ENCODE data around the gene NFATC4. TPM values are rescaled to one million over a fixed set of nuclear protein-coding genes. Genes with fewer than 3 reads are reported as not detected.

Gene NFATC4
- total and polyA plus RNA-seq, 2 of the 4 experiments (the other 2 are of a cell fraction) = 15.6 to 35.8 TPM

GRCh38 chr14:24329736-24330135 lies 38.2 kb upstream of the NFATC4 start:
- no peak for ATAC-seq (ENCODE audit: low read depth)
- Histone ChIP-seq H3K27ac (ENCODE audit: insufficient read depth, low read length) (no peak overlapping the region), H3K36me3 (ENCODE audit: control insufficient read depth, insufficient read depth, low read length) (no peaks in the 10 kb centered on the region), H4K91ac (ENCODE audit: insufficient read depth, low read depth, low read length) (no peak overlapping the region), H3K23ac (ENCODE audit: low read depth, low read length) (no peak overlapping the region), H3K4ac (ENCODE audit: low read depth, low read length) (no peak overlapping the region), H3K4me1 (ENCODE audit: control insufficient read depth, insufficient read depth, low read length) (peaks cover 3% of the 10 kb centered on the region; the same call in 1 of the 2 replicates), H3K9me3 (ENCODE audit: control insufficient read depth, insufficient read depth, low read length) (no peaks in the 10 kb centered on the region), H3K27me3 (ENCODE audit: control insufficient read depth, insufficient read depth, low read length) (peaks cover 30% of the 10 kb centered on the region), H4K20me1 (ENCODE audit: insufficient read depth, low read length) (no peaks in the 10 kb centered on the region), H3K9me1 (ENCODE audit: insufficient read depth, low read length) (no peaks in the 10 kb centered on the region; the same call in 1 of the 2 replicates), H3K9ac (ENCODE audit: low read depth, low read length) (no peak overlapping the region), H3K14ac (replicated peaks; ENCODE audit: low read depth, low read length) (no peak overlapping the region), H2BK5ac (ENCODE audit: low read depth, low read length, poor library complexity, severe bottlenecking) (no peak overlapping the region), H3K56ac (ENCODE audit: extremely low read depth, insufficient read depth, low read length) (no peak overlapping the region), H4K5ac (ENCODE audit: low read depth, low read length) (no peak overlapping the region), H2BK120ac (ENCODE audit: low read depth, low read length) (no peak overlapping the region), H2AFZ (replicated peaks; ENCODE audit: low read length, poor library complexity) (peak overlapping the region; percentile 51), H2BK15ac (ENCODE audit: low read depth, low read length) (no peak overlapping the region), H3K4me2 (ENCODE audit: low read depth, low read length) (no peak overlapping the region), H2BK20ac (ENCODE audit: low read depth, low read length) (no peak overlapping the region), H3K4me3 (ENCODE audit: insufficient read depth, low read depth, low read length) (no peak overlapping the region), H3K18ac (ENCODE audit: low read depth, low read length) (no peak overlapping the region), H4K8ac (ENCODE audit: low read depth in 2 of 2, low read length in 2 of 2) (no peak overlapping the region), H3K79me1 (ENCODE audit: low read depth in 1 of 2, low read length in 2 of 2) (no peaks in the 10 kb centered on the region), H2AK9ac (replicated peaks; ENCODE audit: low read depth, low read length, poor library complexity) (no peak overlapping the region), H2AK5ac (ENCODE audit: low read depth, low read length) (no peak overlapping the region; the same call in 1 of the 2 replicates)
- no peak for TF ChIP-seq RCOR1 (IDR thresholded peaks at IDR 0.05; ENCODE audit: insufficient replicate concordance, low read length)
- no peak for TF ChIP-seq ELK1 (IDR thresholded peaks at IDR 0.05; ENCODE audit: borderline replicate concordance, low read depth, low read length)
- TF ChIP-seq BHLHE40 (IDR thresholded peaks at IDR 0.05; ENCODE audit: low read depth, low read length) = no peak
- no peak for TF ChIP-seq MXI1 (IDR thresholded peaks at IDR 0.05; ENCODE audit: borderline replicate concordance, low read depth, low read length)
- TF ChIP-seq MAZ (IDR thresholded peaks at IDR 0.05; ENCODE audit: borderline replicate concordance, low read depth, low read length) = no peak
- no peak for TF ChIP-seq FOS (IDR thresholded peaks at IDR 0.05; ENCODE audit: low read depth, low read length)
- TF ChIP-seq MAFK (IDR thresholded peaks at IDR 0.05; ENCODE audit: low read depth, low read length) = no peak
- TF ChIP-seq RFX5 (IDR thresholded peaks at IDR 0.05; ENCODE audit: low read depth, low read length) = no peak
- TF ChIP-seq CTCF (conservative IDR thresholded peaks at IDR 0.05; ENCODE audit: low read depth, low read length) = no peak
- no peak for TF ChIP-seq POLR2A (IDR thresholded peaks at IDR 0.05; ENCODE audit: low read depth, low read length)
- TF ChIP-seq SMC3 (IDR thresholded peaks at IDR 0.05; ENCODE audit: low read depth, low read length) = no peak
- TF ChIP-seq CEBPB (IDR thresholded peaks at IDR 0.05; ENCODE audit: low read depth, low read length) = no peak
- no peak for TF ChIP-seq RAD21 (IDR thresholded peaks at IDR 0.05; ENCODE audit: low read length)
- no peak for TF ChIP-seq CHD1 (IDR thresholded peaks at IDR 0.05; ENCODE audit: low read depth, low read length)
- TF ChIP-seq USF2 (IDR thresholded peaks at IDR 0.05; ENCODE audit: low read depth, low read length) = no peak
- dilution Hi-C loops (cut with HindIII; ENCODE audit: low sequenced_read_pairs, unreplicated experiment) (no loop called here), in situ Hi-C loops (cut with MboI; ENCODE audit: low sequenced_read_pairs) (loop anchor here (5.0 kb wide), 1 partner anchor 108 kb away; no protein-coding TSS in a partner anchor), intact Hi-C loops (cut with micrococcal nuclease) (no loop called here)
- WGBS, 2 experiments (ENCODE audit: extremely low coverage in 2 of 2, insufficient read length in 1 of 2) = no CpG with 5 or more reads among the region's 9 CpGs
- BruUV-seq (replicated peaks) = no TSS peak
- POLR2A ChIA-PET (ENCODE audit: unreplicated experiment) = no interaction called here
- CTCF ChIA-PET = interaction anchor here (5.6 kb wide), 1 partner anchor 101 kb away, joined by 63 read pairs; the partner anchor contains the start of genes CBLN3 and KHNYN
- no peak for DNase-seq

Measured in IMR-90 (cell line).